ENCODE measurements around the gene CHP2.

CHP2 gene

DNA sequence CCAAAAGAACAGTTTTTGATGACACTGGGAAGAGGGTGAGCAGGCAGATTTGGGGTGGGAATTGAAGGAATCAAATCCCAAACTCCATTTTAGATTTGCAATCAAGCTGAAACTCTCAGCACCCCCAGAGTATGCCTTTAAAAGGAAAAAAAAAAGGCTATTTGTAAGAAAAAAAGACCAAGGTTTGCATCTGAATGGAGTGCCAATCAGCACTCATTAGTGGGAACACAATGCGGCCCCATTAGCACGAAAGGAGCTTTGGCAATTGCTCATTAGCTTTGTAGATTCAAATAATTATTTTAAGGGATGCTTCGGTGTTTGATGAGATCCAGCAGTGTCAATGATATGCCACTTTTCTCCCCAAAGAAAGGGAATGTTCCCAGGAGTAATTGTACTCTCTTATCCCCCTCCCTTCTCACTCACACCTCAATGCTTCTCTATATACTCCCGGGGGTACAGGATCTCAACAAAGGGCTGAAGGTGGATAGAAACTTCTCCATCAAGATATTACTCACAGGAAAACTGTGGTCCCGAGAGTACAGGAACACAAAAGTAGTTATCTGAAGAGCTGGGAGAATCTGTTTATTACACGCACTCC lies 32.2 kb downstream of the CHP2 start:
- FAIRE-seq (no peak), DNase-seq (ENCODE audit: insufficient read length) (no peak)
- TF ChIP-seq POLR2A (IDR thresholded peaks at IDR 0.05; ENCODE audit: low read depth, low read length) (no peak), TAF1 (IDR thresholded peaks at IDR 0.05; ENCODE audit: borderline replicate concordance, low read depth, low read length) (no peak), POLR2AphosphoS5 (IDR thresholded peaks at IDR 0.05; ENCODE audit: low read depth, low read length) (no peak)

DNA sequence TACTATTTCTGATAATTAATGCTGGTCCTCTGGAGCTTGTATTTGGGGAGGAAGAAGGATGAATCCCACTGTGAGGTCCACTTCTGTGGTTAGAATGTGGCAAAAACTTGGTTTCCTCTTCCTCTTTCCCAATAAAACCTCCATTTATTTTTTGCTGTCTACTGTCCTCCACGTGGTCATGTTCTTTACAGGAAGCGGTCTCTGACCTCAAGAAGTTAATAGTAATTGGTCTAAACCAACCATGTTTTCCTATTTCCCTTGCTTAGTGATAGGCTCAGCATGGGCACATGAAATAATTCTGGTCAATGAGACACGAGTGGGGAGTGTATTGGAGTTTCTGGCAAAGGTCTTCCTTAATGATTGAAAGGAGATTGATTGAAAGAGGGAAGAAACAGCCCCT lies 33.9 kb downstream of the CHP2 start:
- FAIRE-seq (no peak), DNase-seq (ENCODE audit: insufficient read length) (no peak)
- TF ChIP-seq TAF1 (IDR thresholded peaks at IDR 0.05; ENCODE audit: borderline replicate concordance, low read depth, low read length), result no peak
- TF ChIP-seq POLR2AphosphoS5 (IDR thresholded peaks at IDR 0.05; ENCODE audit: low read depth, low read length), result no peak
- no peak for TF ChIP-seq POLR2A (IDR thresholded peaks at IDR 0.05; ENCODE audit: low read depth, low read length)

DNA sequence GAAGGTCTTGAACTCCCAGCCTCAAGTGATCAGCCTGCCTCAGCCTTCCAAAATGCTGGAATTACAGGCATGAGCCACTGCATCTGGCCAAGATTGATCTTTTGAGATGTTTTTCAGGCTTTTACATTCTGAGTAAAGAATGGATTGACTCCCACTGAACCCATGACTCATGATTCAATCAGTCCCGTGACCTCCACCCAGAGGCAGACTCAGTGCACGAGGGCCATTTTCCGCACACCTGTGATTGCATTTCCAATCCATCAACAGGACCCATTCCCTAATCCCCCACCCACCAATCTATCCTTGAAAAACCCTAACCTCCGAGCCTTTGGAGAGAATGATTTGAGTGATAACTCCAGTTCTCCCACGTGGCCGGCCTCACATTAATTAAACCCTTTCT lies 40.6 kb downstream of the CHP2 start:
- no peak for TF ChIP-seq TAF1 (IDR thresholded peaks at IDR 0.05; ENCODE audit: borderline replicate concordance, low read depth, low read length)
- TF ChIP-seq POLR2A (IDR thresholded peaks at IDR 0.05; ENCODE audit: low read depth, low read length), result no peak
- no peak for DNase-seq (ENCODE audit: insufficient read length)
- FAIRE-seq, result no peak

DNA sequence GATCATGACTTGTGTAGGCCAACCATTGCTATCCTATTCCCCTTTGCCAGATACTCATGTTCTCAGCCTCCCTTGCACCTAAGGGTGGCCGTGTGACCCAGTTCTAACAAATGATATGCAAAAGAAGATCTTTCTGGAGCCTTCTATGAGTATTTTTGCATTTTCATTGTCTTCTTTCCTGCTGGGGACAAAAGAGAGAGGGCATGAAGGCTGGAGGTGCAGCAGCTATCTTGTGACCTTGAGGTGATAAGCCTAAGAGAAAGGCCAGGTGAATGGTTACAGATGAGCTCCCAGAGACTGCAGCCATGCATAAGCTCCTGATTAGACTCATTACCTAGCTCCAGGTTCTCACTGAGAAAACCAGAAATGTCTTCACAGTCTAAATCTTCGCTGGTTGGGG lies 42.1 kb downstream of the CHP2 start:
- TF ChIP-seq TAF1 (IDR thresholded peaks at IDR 0.05; ENCODE audit: borderline replicate concordance, low read depth, low read length) (no peak), POLR2AphosphoS5 (IDR thresholded peaks at IDR 0.05; ENCODE audit: low read depth, low read length) (no peak), POLR2A (IDR thresholded peaks at IDR 0.05; ENCODE audit: low read depth, low read length) (no peak)
- no peak for DNase-seq (ENCODE audit: insufficient read length)
- no peak for FAIRE-seq

DNA sequence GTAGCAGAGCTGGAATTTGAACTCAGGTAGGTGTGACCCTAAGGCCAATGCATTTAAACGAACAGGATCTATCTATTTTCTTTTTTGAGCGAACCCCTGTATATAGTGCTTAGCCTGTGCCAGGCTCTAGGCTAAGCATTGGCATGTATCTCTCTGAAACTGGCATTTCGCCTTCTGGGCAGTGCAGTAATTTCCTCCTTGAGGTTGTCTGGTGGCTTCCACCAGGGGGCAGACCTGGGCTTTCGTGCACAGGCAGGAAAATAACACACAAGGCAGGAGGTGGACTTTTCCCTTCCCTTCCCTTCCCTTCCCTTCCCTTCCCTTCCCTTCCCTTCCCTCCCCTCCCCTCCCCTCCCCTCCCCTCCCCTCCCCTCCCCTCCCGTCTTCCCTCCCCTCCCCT lies 46.6 kb downstream of the CHP2 start:
- TF ChIP-seq POLR2A (IDR thresholded peaks at IDR 0.05; ENCODE audit: low read depth, low read length), result no peak
- FAIRE-seq (peak; percentile 81), DNase-seq (ENCODE audit: insufficient read length) (peak; percentile 35)

DNA sequence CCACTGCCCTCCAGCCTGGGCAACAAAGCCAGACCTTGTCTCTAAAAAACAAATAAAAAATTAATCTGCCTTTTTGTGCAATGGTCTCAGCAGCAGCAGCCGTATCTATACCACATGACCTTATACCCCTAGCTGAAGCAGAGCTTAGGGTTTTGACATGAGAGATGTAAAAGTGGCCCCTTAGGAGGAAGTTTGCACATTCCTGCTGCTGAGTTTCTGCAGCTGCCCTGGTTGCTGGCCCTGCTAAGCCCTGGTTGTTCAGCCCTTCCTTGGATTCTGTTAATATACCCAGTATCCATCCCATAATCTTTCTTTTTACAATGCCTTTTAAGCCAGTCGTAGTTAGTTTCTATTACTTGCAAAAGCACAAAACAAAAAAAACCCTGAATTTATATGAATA lies 48.0 kb downstream of the CHP2 start:
- FAIRE-seq, result no peak
- no peak for DNase-seq (ENCODE audit: insufficient read length)
- TF ChIP-seq POLR2AphosphoS5 (IDR thresholded peaks at IDR 0.05; ENCODE audit: low read depth, low read length), result no peak
- TF ChIP-seq TAF1 (IDR thresholded peaks at IDR 0.05; ENCODE audit: borderline replicate concordance, low read depth, low read length), result no peak
- TF ChIP-seq POLR2A (IDR thresholded peaks at IDR 0.05; ENCODE audit: low read depth, low read length), result no peak

DNA sequence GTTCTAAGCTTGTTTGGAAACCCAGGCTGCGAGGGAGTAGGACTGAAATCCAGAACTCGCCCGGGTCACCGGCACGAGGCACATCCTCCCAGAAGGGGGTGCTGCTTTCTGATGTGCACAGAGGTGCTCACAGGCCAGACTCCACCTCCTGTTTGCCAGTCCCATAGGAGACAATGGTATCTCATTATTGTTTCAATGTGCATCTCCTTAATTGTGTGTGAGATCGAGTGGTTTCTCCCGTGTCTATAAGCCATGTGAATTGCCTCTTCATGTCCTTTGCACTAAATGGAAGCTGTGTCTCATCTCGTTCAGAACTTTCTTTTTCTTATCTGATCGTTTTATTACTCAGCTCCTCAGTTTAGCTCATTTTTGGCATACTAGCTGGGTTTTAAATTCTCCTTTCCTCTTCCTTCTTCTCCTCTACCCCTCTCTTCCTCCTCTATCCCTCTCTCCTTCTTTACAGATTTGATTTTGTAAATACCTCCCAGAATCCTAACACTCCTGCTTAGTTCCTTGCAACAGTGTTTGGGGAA lies 48.8 kb downstream of the CHP2 start:
- FAIRE-seq (peak; percentile 94), DNase-seq (ENCODE audit: insufficient read length) (peak; percentile 49)
- TF ChIP-seq POLR2AphosphoS5 (IDR thresholded peaks at IDR 0.05; ENCODE audit: low read depth, low read length), result no peak
- TF ChIP-seq POLR2A (IDR thresholded peaks at IDR 0.05; ENCODE audit: low read depth, low read length), result no peak
- TF ChIP-seq TAF1 (IDR thresholded peaks at IDR 0.05; ENCODE audit: borderline replicate concordance, low read depth, low read length), result no peak

DNA sequence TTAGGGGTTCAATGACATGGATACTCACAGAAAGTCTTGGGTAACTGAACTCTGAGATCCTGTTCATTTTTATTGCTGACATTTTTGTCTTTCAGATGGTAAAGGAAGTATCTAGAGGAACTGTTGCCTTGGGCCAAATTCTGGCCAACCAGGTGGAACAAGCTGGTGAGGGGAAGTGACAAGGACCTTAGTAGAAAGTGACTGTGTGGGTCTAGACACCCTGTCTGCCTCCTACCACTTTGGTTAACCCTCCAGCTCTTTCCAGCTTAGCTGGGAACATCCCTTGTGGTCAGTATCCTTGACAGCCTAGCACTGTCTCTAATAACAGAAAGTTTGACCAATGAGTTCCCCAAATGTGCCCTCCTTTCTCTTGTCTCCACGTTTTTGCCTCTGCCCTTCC lies 52.2 kb downstream of the CHP2 start:
- TF ChIP-seq POLR2A (IDR thresholded peaks at IDR 0.05; ENCODE audit: low read depth, low read length), result no peak
- FAIRE-seq (peak; percentile 38), DNase-seq (ENCODE audit: insufficient read length) (no peak)

Data from GM12892 (cell line).